Panc1 (cell line): ENCODE results near the gene RFT1.

ENCODE experiments used
- POLR2AphosphoS5 ChIP-seq: IDR thresholded peaks from 2 replicates; pipeline ENCODE4 v1.6.1; 2012; ENCODE audit warnings: mild to moderate bottlenecking, low read depth, low read length, moderate library complexity
- SIN3A ChIP-seq: IDR thresholded peaks from 2 replicates; pipeline ENCODE4 v1.6.1; 2012; ENCODE audit warnings: low read depth, mild to moderate bottlenecking, low read length, moderate library complexity, borderline replicate concordance; ENCODE audit not compliant: insufficient read depth
- TCF7L2 ChIP-seq: IDR thresholded peaks from 2 replicates; pipeline ENCODE4 v1.6.1; 2011; ENCODE audit warnings: mild to moderate bottlenecking, low read depth, low read length, inconsistent platforms
- TF ChIP-seq, protein P1 (sequence below): fragments of 450-650 bp; IDR thresholded peaks from 2 replicates; pipeline ENCODE4 v1.5.1; 2017; ENCODE audit warnings: mild to moderate bottlenecking
- TF ChIP-seq, protein P2 (sequence below), 2 experiments: IDR thresholded peaks; 2 replicates each; pipeline ENCODE4 v1.6.1; 2011 to 2012; ENCODE audit warnings: low read depth in 2 of 2, control low read depth in 1 of 2, low read length in 1 of 2, mild to moderate bottlenecking in 1 of 2, moderate library complexity in 1 of 2; ENCODE audit not compliant: insufficient read depth in 1 of 2

DNA sequence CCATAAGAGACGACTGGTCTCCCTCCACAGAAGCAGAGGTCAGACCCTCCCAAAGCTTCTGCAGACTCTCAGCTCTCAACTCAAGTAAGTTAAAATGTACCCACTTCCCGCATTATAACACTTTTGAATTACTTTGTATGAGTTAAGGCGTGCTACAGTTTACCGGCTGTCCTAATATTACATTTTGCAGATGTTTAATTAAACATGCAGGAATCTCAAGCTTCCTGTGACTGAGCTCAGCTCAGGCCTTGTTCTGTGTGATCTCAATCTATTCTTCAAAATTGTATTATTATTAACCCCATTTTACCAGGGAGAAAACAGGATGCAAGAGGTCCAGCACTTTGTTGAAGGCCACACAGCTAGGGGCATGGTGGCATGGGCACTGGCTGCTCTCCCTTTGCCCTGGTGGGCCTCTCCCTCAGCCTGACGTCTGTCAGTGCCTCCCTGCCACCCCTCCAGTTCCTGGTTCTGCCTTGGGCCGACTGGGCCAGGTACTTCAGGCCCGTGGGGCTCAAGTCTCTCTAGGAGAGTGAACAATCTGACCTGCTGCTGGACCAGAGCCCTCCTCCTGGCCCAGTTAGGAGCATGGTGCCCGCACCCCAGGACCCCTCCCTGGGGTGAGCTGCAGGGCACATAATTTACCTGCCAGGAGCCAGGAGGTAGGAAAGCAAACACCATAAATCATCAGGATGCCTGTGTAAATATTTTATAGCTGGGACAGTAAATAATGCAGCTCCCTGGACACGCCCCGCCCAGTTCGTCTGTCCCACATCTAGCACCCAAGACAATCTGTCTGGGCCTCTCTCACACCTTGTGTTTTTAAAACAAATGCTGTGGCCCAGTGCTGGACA lies 14.9 kb upstream of the RFT1 start:
- TF ChIP-seq, protein P1, sequence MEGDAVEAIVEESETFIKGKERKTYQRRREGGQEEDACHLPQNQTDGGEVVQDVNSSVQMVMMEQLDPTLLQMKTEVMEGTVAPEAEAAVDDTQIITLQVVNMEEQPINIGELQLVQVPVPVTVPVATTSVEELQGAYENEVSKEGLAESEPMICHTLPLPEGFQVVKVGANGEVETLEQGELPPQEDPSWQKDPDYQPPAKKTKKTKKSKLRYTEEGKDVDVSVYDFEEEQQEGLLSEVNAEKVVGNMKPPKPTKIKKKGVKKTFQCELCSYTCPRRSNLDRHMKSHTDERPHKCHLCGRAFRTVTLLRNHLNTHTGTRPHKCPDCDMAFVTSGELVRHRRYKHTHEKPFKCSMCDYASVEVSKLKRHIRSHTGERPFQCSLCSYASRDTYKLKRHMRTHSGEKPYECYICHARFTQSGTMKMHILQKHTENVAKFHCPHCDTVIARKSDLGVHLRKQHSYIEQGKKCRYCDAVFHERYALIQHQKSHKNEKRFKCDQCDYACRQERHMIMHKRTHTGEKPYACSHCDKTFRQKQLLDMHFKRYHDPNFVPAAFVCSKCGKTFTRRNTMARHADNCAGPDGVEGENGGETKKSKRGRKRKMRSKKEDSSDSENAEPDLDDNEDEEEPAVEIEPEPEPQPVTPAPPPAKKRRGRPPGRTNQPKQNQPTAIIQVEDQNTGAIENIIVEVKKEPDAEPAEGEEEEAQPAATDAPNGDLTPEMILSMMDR, result no peak
- TF ChIP-seq SIN3A (no peak), POLR2AphosphoS5 (no peak), TCF7L2 (no peak)
- TF ChIP-seq, protein P2, sequence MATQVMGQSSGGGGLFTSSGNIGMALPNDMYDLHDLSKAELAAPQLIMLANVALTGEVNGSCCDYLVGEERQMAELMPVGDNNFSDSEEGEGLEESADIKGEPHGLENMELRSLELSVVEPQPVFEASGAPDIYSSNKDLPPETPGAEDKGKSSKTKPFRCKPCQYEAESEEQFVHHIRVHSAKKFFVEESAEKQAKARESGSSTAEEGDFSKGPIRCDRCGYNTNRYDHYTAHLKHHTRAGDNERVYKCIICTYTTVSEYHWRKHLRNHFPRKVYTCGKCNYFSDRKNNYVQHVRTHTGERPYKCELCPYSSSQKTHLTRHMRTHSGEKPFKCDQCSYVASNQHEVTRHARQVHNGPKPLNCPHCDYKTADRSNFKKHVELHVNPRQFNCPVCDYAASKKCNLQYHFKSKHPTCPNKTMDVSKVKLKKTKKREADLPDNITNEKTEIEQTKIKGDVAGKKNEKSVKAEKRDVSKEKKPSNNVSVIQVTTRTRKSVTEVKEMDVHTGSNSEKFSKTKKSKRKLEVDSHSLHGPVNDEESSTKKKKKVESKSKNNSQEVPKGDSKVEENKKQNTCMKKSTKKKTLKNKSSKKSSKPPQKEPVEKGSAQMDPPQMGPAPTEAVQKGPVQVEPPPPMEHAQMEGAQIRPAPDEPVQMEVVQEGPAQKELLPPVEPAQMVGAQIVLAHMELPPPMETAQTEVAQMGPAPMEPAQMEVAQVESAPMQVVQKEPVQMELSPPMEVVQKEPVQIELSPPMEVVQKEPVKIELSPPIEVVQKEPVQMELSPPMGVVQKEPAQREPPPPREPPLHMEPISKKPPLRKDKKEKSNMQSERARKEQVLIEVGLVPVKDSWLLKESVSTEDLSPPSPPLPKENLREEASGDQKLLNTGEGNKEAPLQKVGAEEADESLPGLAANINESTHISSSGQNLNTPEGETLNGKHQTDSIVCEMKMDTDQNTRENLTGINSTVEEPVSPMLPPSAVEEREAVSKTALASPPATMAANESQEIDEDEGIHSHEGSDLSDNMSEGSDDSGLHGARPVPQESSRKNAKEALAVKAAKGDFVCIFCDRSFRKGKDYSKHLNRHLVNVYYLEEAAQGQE (IDR thresholded peaks at IDR 0.05; ENCODE audit: insufficient read depth in 1 of 2, low read depth in 2 of 2, low read length in 1 of 2), result no peak
